Measurements from ENCODE around the gene SGTA.

DNA sequence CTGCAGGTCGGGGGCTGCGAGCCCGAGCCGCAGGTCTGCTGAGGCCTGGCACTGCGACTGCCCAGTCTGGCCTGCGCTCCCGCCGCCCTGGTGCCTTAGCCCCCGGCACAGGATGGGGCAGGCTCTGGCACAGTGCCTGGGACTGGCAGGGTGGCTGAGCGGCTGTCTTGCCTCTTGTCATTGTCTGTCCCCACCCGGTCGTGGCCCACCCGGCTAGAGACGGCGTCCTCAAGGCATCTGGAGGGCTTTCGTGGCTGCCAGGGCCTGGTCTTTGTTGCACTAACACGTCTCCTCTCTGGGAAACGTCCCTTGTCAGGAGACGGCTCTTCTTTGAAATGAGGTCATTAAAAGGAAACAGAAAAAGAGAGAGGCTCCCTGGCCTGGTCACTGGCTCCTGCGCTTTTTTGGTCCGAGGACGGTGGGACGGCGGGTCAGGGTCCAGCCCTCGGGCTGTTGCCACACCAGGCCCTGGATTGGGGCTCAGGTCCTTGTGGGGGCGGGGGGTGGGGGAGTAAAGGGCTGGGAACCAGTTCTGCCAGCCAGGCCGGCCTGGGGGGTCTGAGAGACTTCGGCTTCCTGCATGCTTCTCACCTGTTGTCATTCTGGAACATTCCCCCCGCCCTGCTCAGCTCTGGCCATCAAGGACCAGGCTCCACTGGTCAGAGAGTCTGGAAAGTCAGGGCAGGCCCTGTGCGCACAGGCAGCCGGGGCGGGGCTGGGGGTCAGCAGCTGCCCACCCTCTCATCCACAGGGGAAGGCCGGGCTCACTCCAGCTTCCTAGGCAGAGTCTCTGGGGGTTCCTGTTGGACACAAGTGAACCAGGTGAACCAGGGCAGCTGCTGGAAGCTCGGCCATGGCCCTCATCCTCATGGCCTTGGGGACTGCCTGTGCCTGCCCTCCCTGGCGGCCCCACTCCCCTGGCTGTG lies 30.4 kb upstream of the SGTA start:
- TF ChIP-seq, protein P1, sequence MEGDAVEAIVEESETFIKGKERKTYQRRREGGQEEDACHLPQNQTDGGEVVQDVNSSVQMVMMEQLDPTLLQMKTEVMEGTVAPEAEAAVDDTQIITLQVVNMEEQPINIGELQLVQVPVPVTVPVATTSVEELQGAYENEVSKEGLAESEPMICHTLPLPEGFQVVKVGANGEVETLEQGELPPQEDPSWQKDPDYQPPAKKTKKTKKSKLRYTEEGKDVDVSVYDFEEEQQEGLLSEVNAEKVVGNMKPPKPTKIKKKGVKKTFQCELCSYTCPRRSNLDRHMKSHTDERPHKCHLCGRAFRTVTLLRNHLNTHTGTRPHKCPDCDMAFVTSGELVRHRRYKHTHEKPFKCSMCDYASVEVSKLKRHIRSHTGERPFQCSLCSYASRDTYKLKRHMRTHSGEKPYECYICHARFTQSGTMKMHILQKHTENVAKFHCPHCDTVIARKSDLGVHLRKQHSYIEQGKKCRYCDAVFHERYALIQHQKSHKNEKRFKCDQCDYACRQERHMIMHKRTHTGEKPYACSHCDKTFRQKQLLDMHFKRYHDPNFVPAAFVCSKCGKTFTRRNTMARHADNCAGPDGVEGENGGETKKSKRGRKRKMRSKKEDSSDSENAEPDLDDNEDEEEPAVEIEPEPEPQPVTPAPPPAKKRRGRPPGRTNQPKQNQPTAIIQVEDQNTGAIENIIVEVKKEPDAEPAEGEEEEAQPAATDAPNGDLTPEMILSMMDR (IDR thresholded peaks at IDR 0.05), result no peak
- no peak for TF ChIP-seq POLR2A (IDR thresholded peaks at IDR 0.05)
